ENCODE measurements around the gene ATXN7L3.

The ATXN7L3 gene

GRCh38 chr17:44212507-44213402 lies 13.1 kb upstream of the ATXN7L3 start:
- peaks cover 81% of the 10 kb centered on the region for H3K36me3 ChIP-seq (ENCODE audit: insufficient read depth, low read length)
- no peaks in the 10 kb centered on the region for H3F3A ChIP-seq (ENCODE audit: insufficient read depth, low read length)
- no peaks in the 10 kb centered on the region for H3K9me2 ChIP-seq (ENCODE audit: low read depth, low read length)
- no peak overlapping the region for H2AFZ ChIP-seq (ENCODE audit: low read length)
- no peak overlapping the region for H3K9ac ChIP-seq (ENCODE audit: low read length)
- peaks cover 13% of the 10 kb centered on the region for H3K79me2 ChIP-seq (ENCODE audit: insufficient read depth, low read length)
- no peak overlapping the region for H3K4me2 ChIP-seq (ENCODE audit: low read length)
- no peaks in the 10 kb centered on the region for H4K20me1 ChIP-seq (ENCODE audit: insufficient read depth, low read length)
- no peak overlapping the region for H3K4me3 ChIP-seq (ENCODE audit: low read depth, low read length, poor library complexity, severe bottlenecking)
- H3K4me1 ChIP-seq (ENCODE audit: insufficient read depth, low read length, severe bottlenecking): peaks cover 58% of the 10 kb centered on the region
- no peaks in the 10 kb centered on the region for H3K9me3 ChIP-seq (ENCODE audit: low read length)
- peak overlapping the region; percentile 21 for H3K27ac ChIP-seq (ENCODE audit: low read depth, low read length, poor library complexity, severe bottlenecking)
- H3K27me3 ChIP-seq (ENCODE audit: insufficient read depth, low read length): no peaks in the 10 kb centered on the region
- TF ChIP-seq EZH2 (IDR thresholded peaks at IDR 0.05; ENCODE audit: borderline replicate concordance, low read length) (no peak), CTCF (IDR thresholded peaks at IDR 0.05; ENCODE audit: low read length) (no peak)

GRCh38 chr17:44211281-44212265 lies 11.9 kb upstream of the ATXN7L3 start:
- Histone ChIP-seq H3K79me2 (ENCODE audit: insufficient read depth, low read length) (peaks cover 2% of the 10 kb centered on the region), H3K9ac (ENCODE audit: low read length) (peak overlapping the region; percentile 72), H3K4me2 (ENCODE audit: low read length) (peak overlapping the region; percentile 65), H4K20me1 (ENCODE audit: insufficient read depth, low read length) (no peaks in the 10 kb centered on the region), H3K27ac (ENCODE audit: low read depth, low read length, poor library complexity, severe bottlenecking) (peak overlapping the region; percentile 74), H3K9me3 (ENCODE audit: low read length) (no peaks in the 10 kb centered on the region), H3K4me1 (ENCODE audit: insufficient read depth, low read length, severe bottlenecking) (peaks cover 46% of the 10 kb centered on the region), H3K36me3 (ENCODE audit: insufficient read depth, low read length) (peaks cover 83% of the 10 kb centered on the region), H3K9me2 (ENCODE audit: low read depth, low read length) (no peaks in the 10 kb centered on the region), H3K27me3 (ENCODE audit: insufficient read depth, low read length) (no peaks in the 10 kb centered on the region), H3F3A (ENCODE audit: insufficient read depth, low read length) (no peaks in the 10 kb centered on the region), H2AFZ (ENCODE audit: low read length) (no peak overlapping the region), H3K4me3 (ENCODE audit: low read depth, low read length, poor library complexity, severe bottlenecking) (peak overlapping the region; percentile 46)
- no peak for TF ChIP-seq EZH2 (IDR thresholded peaks at IDR 0.05; ENCODE audit: borderline replicate concordance, low read length)
- TF ChIP-seq CTCF (IDR thresholded peaks at IDR 0.05; ENCODE audit: low read length): no peak

- Histone ChIP-seq H2AFZ (ENCODE audit: low read length) (no peak overlapping the region), H3K9ac (ENCODE audit: low read length) (peak overlapping the region; percentile 72), H3K4me1 (ENCODE audit: insufficient read depth, low read length, severe bottlenecking) (peaks cover 36% of the 10 kb centered on the region)
Observed at GRCh38 chr17:44210342-44211192, 10.9 kb upstream of the ATXN7L3 start.

More at GRCh38 chr17:44210342-44211192, 10.9 kb upstream of the ATXN7L3 start:
- Histone ChIP-seq H3K27ac (ENCODE audit: low read depth, low read length, poor library complexity, severe bottlenecking) (peak overlapping the region; percentile 74), H3K9me3 (ENCODE audit: low read length) (no peaks in the 10 kb centered on the region), H3K36me3 (ENCODE audit: insufficient read depth, low read length) (peaks cover 74% of the 10 kb centered on the region), H4K20me1 (ENCODE audit: insufficient read depth, low read length) (no peaks in the 10 kb centered on the region), H3K9me2 (ENCODE audit: low read depth, low read length) (no peaks in the 10 kb centered on the region), H3F3A (ENCODE audit: insufficient read depth, low read length) (no peaks in the 10 kb centered on the region), H3K4me3 (ENCODE audit: low read depth, low read length, poor library complexity, severe bottlenecking) (peak overlapping the region; percentile 46), H3K27me3 (ENCODE audit: insufficient read depth, low read length) (no peaks in the 10 kb centered on the region), H3K79me2 (ENCODE audit: insufficient read depth, low read length) (no peaks in the 10 kb centered on the region), H3K4me2 (ENCODE audit: low read length) (peak overlapping the region; percentile 68)
- TF ChIP-seq EZH2 (IDR thresholded peaks at IDR 0.05; ENCODE audit: borderline replicate concordance, low read length) (no peak), CTCF (IDR thresholded peaks at IDR 0.05; ENCODE audit: low read length) (peak; percentile 97)
